Measurements from ENCODE around the gene ZNF792.

GRCh38 chr19:34959021-34959420, 5.0 kb downstream of the ZNF792 start:
- TF ChIP-seq, protein P1, sequence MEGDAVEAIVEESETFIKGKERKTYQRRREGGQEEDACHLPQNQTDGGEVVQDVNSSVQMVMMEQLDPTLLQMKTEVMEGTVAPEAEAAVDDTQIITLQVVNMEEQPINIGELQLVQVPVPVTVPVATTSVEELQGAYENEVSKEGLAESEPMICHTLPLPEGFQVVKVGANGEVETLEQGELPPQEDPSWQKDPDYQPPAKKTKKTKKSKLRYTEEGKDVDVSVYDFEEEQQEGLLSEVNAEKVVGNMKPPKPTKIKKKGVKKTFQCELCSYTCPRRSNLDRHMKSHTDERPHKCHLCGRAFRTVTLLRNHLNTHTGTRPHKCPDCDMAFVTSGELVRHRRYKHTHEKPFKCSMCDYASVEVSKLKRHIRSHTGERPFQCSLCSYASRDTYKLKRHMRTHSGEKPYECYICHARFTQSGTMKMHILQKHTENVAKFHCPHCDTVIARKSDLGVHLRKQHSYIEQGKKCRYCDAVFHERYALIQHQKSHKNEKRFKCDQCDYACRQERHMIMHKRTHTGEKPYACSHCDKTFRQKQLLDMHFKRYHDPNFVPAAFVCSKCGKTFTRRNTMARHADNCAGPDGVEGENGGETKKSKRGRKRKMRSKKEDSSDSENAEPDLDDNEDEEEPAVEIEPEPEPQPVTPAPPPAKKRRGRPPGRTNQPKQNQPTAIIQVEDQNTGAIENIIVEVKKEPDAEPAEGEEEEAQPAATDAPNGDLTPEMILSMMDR (IDR thresholded peaks at IDR 0.05; ENCODE audit: low read depth, low read length): no peak
- TF ChIP-seq EZH2phosphoT487 (IDR thresholded peaks at IDR 0.05; ENCODE audit: low read depth): no peak

Data from OCI-LY3 (cell line).